Measurements from ENCODE around the gene HDAC4. TPM values are rescaled to one million over a fixed set of nuclear protein-coding genes. Genes with fewer than 3 reads are reported as not detected.

HDAC4 gene
- total RNA-seq, 1 experiment from 2014 or later = 32.0 TPM

GRCh38 chr2:239208465-239209180, 192.2 kb downstream of the HDAC4 start:
- DNase-seq = no peak
- Histone ChIP-seq H3K9me3 (ENCODE audit: control insufficient read depth, low read depth, low read length) (no peaks in the 10 kb centered on the region), H2BK12ac (ENCODE audit: insufficient read length, low read depth, low read length) (no peak overlapping the region), H2AFZ (ENCODE audit: low read length) (no peak overlapping the region), H2AK5ac (ENCODE audit: insufficient read length, low read length) (no peak overlapping the region), H3K18ac (ENCODE audit: insufficient read length, low read depth, low read length) (no peak overlapping the region), H3K4me2 (ENCODE audit: insufficient read depth, insufficient read length, low read length) (no peak overlapping the region), H2BK5ac (ENCODE audit: insufficient read length, low read length) (no peak overlapping the region), H3K27ac (ENCODE audit: insufficient read length, low read depth, low read length) (no peak overlapping the region), H3K23ac (ENCODE audit: insufficient read length, low read depth, low read length) (no peak overlapping the region), H3K56ac (ENCODE audit: insufficient read length, low read depth, low read length) (no peak overlapping the region), H3K9ac (ENCODE audit: extremely low read depth, insufficient read length, low read length) (no peak overlapping the region), H3K23me2 (ENCODE audit: insufficient read length, low read depth, low read length, poor library complexity, severe bottlenecking) (no peaks in the 10 kb centered on the region), H3K4me1 (ENCODE audit: insufficient read depth, low read length) (no peaks in the 10 kb centered on the region; the same call in 1 of the 2 replicates), H2BK20ac (ENCODE audit: low read depth, low read length, poor library complexity, severe bottlenecking) (no peak overlapping the region), H4K91ac (ENCODE audit: insufficient read length, low read depth, low read length) (no peak overlapping the region), H4K20me1 (ENCODE audit: control insufficient read depth, insufficient read depth, insufficient read length) (no peaks in the 10 kb centered on the region), H4K8ac (replicated peaks; ENCODE audit: insufficient read length, low read depth, low read length) (no peak overlapping the region), H3K4ac (ENCODE audit: low read depth, low read length) (no peak overlapping the region), H4K5ac (ENCODE audit: insufficient read length, low read depth, low read length) (no peak overlapping the region), H3K27me3 (ENCODE audit: insufficient read depth, low read length) (no peaks in the 10 kb centered on the region), H3K79me2 (ENCODE audit: insufficient read depth, low read length) (no peaks in the 10 kb centered on the region), H3K79me1 (ENCODE audit: insufficient read depth, low read depth, low read length, poor library complexity, severe bottlenecking) (peaks cover 2% of the 10 kb centered on the region), H2BK120ac (ENCODE audit: low read depth, low read length, poor library complexity, severe bottlenecking) (no peak overlapping the region), H3K14ac (ENCODE audit: insufficient read depth, low read length) (no peak overlapping the region), H3T11ph (ENCODE audit: low read length) (no peak overlapping the region), H2BK15ac (ENCODE audit: low read depth, low read length) (no peak overlapping the region)
- no peaks in the 10 kb centered on the region; a peak in 1 of 7 replicates for H3K36me3 Mint-ChIP-seq (ENCODE audit: insufficient read depth in 1 of 3, low read depth in 3 of 3)
- H3K9me3 Mint-ChIP-seq = no peaks in the 10 kb centered on the region
- 0 out of 7 replicates have a peak overlapping the region, but pooled peaks of 1 of the 3 experiments have one; percentile 16 for H3K27ac Mint-ChIP-seq
- TF ChIP-seq CTCF (conservative IDR thresholded peaks at IDR 0.05) = no peak
- WGBS (ENCODE audit: extremely low coverage, insufficient read length, low lambda C conversion rate) = no CpG with 5 or more reads among the region's 11 CpGs
- H3K4me3 Mint-ChIP-seq = peak overlapping the region in 1 of 2 experiments; percentile 4; a peak in 1 of 5 replicates
- H3K4me1 Mint-ChIP-seq = peaks cover 52 to 57% of the 10 kb centered on the region in 2 experiments
- H3K27me3 Mint-ChIP-seq (ENCODE audit: low read depth) = no peaks in the 10 kb centered on the region
